ENCODE measurements around the gene TTC36. TPM values are rescaled to one million over a fixed set of nuclear protein-coding genes. Genes with fewer than 3 reads are reported as not detected.
A peak's percentile ranks its signal among the peaks of the same experiment; 100 is the strongest.
"Not testable (repeated sequence)": the region's sequence is repeated elsewhere in the genome, so short reads cannot be mapped to it uniquely, and the experiment has no call there.

The TTC36 gene
- total RNA-seq, 2 donors from 2014 or later = 3.1 to 7.7 TPM

DNA sequence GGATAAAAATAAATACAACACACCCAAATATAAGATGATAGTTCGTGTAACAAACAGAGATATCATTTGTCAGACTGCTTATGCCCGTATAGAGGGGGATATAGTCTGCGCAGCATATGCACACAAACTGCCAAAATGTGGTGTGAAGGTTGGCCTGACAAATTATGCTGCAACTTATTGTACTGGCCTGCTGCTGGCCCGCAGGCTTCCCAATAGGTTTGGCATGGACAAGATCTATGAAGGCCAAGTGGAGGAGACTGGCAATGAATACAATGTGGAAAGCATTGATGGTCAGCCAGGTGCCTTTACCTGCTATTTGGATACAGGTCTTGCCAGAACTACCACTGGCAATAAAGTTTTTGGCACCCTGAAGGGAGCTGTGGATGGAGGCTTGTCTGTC lies 33.5 kb downstream of the TTC36 start:
- Histone ChIP-seq H3K27me3 (replicated peaks; ENCODE audit: insufficient read depth) (no peaks in the 10 kb centered on the region), H3K36me3 (no peaks in the 10 kb centered on the region), H3K9me3 (no peaks in the 10 kb centered on the region), H3K4me1 (replicated peaks) (peaks cover 10% of the 10 kb centered on the region), H3K4me3 (no peak overlapping the region), H3K27ac (no peak overlapping the region)
- TF ChIP-seq POLR2A (IDR thresholded peaks at IDR 0.05) (no peak), POLR2AphosphoS5 (IDR thresholded peaks at IDR 0.05) (no peak)
- TF ChIP-seq, protein P1, sequence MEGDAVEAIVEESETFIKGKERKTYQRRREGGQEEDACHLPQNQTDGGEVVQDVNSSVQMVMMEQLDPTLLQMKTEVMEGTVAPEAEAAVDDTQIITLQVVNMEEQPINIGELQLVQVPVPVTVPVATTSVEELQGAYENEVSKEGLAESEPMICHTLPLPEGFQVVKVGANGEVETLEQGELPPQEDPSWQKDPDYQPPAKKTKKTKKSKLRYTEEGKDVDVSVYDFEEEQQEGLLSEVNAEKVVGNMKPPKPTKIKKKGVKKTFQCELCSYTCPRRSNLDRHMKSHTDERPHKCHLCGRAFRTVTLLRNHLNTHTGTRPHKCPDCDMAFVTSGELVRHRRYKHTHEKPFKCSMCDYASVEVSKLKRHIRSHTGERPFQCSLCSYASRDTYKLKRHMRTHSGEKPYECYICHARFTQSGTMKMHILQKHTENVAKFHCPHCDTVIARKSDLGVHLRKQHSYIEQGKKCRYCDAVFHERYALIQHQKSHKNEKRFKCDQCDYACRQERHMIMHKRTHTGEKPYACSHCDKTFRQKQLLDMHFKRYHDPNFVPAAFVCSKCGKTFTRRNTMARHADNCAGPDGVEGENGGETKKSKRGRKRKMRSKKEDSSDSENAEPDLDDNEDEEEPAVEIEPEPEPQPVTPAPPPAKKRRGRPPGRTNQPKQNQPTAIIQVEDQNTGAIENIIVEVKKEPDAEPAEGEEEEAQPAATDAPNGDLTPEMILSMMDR (IDR thresholded peaks at IDR 0.05) = no peak
- DNase-seq (ENCODE audit: low spot score) = no peak
- intact Hi-C loops (cut with DNase I) = no loop called here
- WGBS = 83% methylated on average over 4 of the region's 4 CpGs

DNA sequence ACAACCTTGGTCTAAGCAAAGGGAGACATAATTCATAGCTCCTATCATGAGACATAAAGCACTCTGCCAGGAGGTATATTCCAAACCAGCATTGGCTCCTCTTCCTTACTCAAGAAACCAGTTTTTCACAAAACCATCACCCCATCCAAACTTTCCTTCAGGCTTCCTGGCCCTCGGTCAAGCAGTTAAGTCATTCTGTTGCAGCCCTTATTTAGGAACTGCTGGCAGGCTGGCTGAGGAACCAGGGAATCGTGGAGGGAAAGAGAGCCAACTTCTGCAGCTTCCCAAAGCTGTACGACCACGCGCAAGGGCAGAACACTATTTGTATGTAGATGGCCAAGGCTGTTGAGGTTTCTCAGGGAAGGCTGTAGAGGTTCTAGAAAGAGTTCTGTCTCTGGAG lies 37.8 kb downstream of the TTC36 start:
- no peaks in the 10 kb centered on the region for H3K36me3 ChIP-seq
- DNase-seq (ENCODE audit: low spot score) = peak; percentile 11
- H3K9me3 ChIP-seq = no peaks in the 10 kb centered on the region
- H3K4me3 ChIP-seq = peak overlapping the region; percentile 35 to 44
- no peaks in the 10 kb centered on the region for H3K27me3 ChIP-seq (replicated peaks; ENCODE audit: insufficient read depth)
- whole genome bisulfite sequencing = 11% methylated on average over 5 of the region's 5 CpGs
- H3K27ac ChIP-seq = peak overlapping the region; percentile 68 to 72
- TF ChIP-seq, protein P1 (IDR thresholded peaks at IDR 0.05) = no peak
- TF ChIP-seq POLR2AphosphoS5 (IDR thresholded peaks at IDR 0.05) (no peak), POLR2A (IDR thresholded peaks at IDR 0.05) (no peak)
- H3K4me1 ChIP-seq (replicated peaks) = peaks cover 10% of the 10 kb centered on the region
- intact Hi-C loops (cut with DNase I) = loop anchor here (5.0 kb wide), 1 partner anchor 33 kb away; the partner anchor contains the start of gene TMEM25

DNA sequence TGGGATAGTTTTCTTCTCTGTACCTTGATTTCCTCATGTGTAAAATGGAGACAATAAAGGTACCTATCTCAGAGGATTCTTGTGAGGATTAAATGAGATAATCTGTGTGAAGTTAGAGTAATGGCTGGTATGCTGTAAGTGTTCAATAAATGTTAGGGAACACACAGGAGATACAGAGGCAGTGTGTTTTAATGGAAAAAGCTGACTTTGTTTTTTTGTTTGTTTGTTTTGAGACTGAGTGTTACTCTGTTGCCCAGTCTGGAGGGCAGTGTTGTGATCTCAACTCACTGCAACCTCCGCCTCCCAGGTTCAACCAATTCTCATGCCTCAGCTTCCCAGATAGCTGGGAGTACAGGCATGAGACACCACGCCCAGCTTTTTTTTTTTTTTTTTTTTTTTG lies 42.4 kb downstream of the TTC36 start:
- Histone ChIP-seq H3K27ac (no peak overlapping the region), H3K27me3 (replicated peaks; ENCODE audit: insufficient read depth) (no peaks in the 10 kb centered on the region), H3K4me1 (replicated peaks) (peaks cover 5% of the 10 kb centered on the region), H3K36me3 (no peaks in the 10 kb centered on the region), H3K4me3 (no peak overlapping the region), H3K9me3 (no peaks in the 10 kb centered on the region)
- TF ChIP-seq, protein P1 (IDR thresholded peaks at IDR 0.05) = no peak
- TF ChIP-seq POLR2AphosphoS5 (IDR thresholded peaks at IDR 0.05) (no peak), POLR2A (IDR thresholded peaks at IDR 0.05) (no peak)
- 95% methylated on average over 2 of the region's 2 CpGs for WGBS
- intact Hi-C loops (cut with DNase I) = loop anchor here (5.0 kb wide), 1 partner anchor 37 kb away; the partner anchor contains the start of gene TMEM25
- DNase-seq (ENCODE audit: low spot score) = no peak

DNA sequence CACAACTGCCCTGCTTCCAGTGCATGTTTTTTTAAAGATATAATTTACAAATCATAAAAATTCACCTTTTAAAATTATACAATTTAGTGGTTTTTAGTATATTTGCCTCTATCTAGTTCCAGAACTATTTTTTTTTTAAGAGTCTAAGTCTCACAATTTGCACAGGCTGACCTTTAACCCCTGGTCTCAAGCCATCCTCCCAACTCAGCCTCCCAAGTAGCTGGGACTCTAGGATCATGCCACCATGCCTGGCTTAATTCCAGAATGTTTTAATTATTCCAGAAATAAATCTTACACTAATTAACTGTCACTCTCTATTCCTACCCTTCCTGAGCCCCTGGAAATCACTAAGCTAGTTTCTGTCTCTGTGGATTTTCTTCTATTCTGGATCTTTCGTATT lies 43.5 kb downstream of the TTC36 start:
- no peak overlapping the region for H3K4me3 ChIP-seq
- no peak overlapping the region for H3K27ac ChIP-seq
- TF ChIP-seq, protein P1 (IDR thresholded peaks at IDR 0.05) = no peak
- TF ChIP-seq POLR2AphosphoS5 (IDR thresholded peaks at IDR 0.05) (no peak), POLR2A (IDR thresholded peaks at IDR 0.05) (no peak)
- WGBS = 100% methylated on average over 1 of the region's 1 CpG
- H3K27me3 ChIP-seq (replicated peaks; ENCODE audit: insufficient read depth) = no peaks in the 10 kb centered on the region
- intact Hi-C loops (cut with DNase I) = no loop called here
- H3K4me1 ChIP-seq (replicated peaks) = no peaks in the 10 kb centered on the region
- no peak for DNase-seq (ENCODE audit: low spot score)
- no peaks in the 10 kb centered on the region for H3K36me3 ChIP-seq
- no peaks in the 10 kb centered on the region for H3K9me3 ChIP-seq

DNA sequence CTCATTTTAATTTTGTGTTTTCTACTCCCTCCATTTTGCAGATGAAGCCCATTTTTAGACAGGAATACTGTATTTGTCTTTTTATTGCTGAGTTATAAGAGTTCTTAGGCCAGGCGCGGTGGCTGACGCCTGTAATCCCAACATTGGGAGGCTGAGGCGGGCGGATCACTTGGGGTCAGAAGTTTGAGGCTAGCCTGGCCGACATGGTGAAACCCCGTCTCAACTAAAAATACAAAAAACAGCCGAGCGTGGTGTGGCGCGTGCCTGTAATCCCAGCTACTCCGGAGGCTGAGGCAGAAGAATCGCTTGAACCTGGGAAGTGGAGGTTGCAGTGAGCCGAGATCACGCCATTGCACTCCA lies 44.4 kb downstream of the TTC36 start:
- whole genome bisulfite sequencing = 5% methylated on average over 15 of the region's 15 CpGs
- DNase-seq (ENCODE audit: low spot score); H3K4me1 ChIP-seq (replicated peaks); H3K36me3 ChIP-seq; H3K27me3 ChIP-seq (replicated peaks; ENCODE audit: insufficient read depth); H3K9me3 ChIP-seq; intact Hi-C loops (cut with DNase I): not testable (repeated sequence)
- peak overlapping the region; percentile 97 to 99 for H3K27ac ChIP-seq
- H3K4me3 ChIP-seq = peak overlapping the region; percentile 91 to 92
